ENCODE data around the gene HRAS.

The HRAS gene

GRCh38 chr11:514606-515005 is 20.8 kb downstream of the HRAS start:
- DNase-seq (ENCODE audit: low spot score) = no peak

- no peak for DNase-seq (ENCODE audit: low spot score)
Measured at GRCh38 chr11:512761-513595, 22.4 kb downstream of the HRAS start.

GRCh38 chr11:508956-509355 is 26.4 kb downstream of the HRAS start:
- DNase-seq (ENCODE audit: low spot score) = no peak

GRCh38 chr11:507727-508515 is 27.5 kb downstream of the HRAS start:
- no peak for DNase-seq (ENCODE audit: low spot score)

GRCh38 chr11:506995-507726 is 28.2 kb downstream of the HRAS start, which contains the start of gene RNH1:
TSS of gene RNH1 (minus strand) at chr11:507242. CDS start at chr11:502162, 5,080 bp downstream.
- peak; percentile 90 for DNase-seq (ENCODE audit: low spot score)

GRCh38 chr11:506238-506994 is 29.0 kb downstream of the HRAS start:
- DNase-seq (ENCODE audit: low spot score) = peak; percentile 95

- no peak for DNase-seq (ENCODE audit: low spot score)
Measured at GRCh38 chr11:504994-505344, 30.4 kb downstream of the HRAS start.

- no peak for DNase-seq (ENCODE audit: low spot score)
Measured at GRCh38 chr11:504053-504993, 31.1 kb downstream of the HRAS start.

GRCh38 chr11:503179-503981 is 32.0 kb downstream of the HRAS start:
- DNase-seq (ENCODE audit: low spot score) = no peak

GRCh38 chr11:502288-503178 is 32.8 kb downstream of the HRAS start:
- DNase-seq (ENCODE audit: low spot score) = no peak

GRCh38 chr11:501683-502287 is 33.6 kb downstream of the HRAS start:
- no peak for DNase-seq (ENCODE audit: low spot score)

GRCh38 chr11:501001-501682 is 34.2 kb downstream of the HRAS start:
- DNase-seq (ENCODE audit: low spot score) = no peak

GRCh38 chr11:499201-500076 is 35.9 kb downstream of the HRAS start:
- no peak for DNase-seq (ENCODE audit: low spot score)

GRCh38 chr11:498297-499181 is 36.8 kb downstream of the HRAS start:
- no peak for DNase-seq (ENCODE audit: low spot score)

- no peak for DNase-seq (ENCODE audit: low spot score)
Measured at GRCh38 chr11:497565-498296, 37.6 kb downstream of the HRAS start.

All from SK-N-DZ (cell line).